ENCODE results near the gene CCDC120.

DNA sequence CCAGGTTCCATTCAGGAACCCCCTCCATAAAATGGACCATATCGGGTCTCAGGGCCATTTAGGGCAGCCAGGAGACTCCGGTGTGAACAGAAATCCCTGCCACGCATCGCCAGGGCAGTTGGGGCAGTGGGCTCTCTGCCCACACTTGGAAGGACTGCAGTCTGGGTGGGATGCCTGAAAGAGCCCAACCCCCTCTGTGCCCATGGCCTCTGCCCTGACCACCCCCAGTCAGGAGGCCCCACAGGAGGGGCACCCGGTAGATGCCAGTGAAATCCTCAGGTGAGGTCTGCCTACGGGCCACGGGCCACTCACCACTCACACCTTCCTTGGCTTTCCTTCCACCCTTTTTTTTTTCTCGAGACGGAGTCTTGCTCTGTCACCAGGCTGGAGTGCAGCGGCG lies 10.2 kb downstream of the CCDC120 start:
- TF ChIP-seq, protein P1, sequence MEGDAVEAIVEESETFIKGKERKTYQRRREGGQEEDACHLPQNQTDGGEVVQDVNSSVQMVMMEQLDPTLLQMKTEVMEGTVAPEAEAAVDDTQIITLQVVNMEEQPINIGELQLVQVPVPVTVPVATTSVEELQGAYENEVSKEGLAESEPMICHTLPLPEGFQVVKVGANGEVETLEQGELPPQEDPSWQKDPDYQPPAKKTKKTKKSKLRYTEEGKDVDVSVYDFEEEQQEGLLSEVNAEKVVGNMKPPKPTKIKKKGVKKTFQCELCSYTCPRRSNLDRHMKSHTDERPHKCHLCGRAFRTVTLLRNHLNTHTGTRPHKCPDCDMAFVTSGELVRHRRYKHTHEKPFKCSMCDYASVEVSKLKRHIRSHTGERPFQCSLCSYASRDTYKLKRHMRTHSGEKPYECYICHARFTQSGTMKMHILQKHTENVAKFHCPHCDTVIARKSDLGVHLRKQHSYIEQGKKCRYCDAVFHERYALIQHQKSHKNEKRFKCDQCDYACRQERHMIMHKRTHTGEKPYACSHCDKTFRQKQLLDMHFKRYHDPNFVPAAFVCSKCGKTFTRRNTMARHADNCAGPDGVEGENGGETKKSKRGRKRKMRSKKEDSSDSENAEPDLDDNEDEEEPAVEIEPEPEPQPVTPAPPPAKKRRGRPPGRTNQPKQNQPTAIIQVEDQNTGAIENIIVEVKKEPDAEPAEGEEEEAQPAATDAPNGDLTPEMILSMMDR (IDR thresholded peaks at IDR 0.05), result no peak
- TF ChIP-seq POLR2A (IDR thresholded peaks at IDR 0.05), result no peak
- no peak for TF ChIP-seq EP300 (IDR thresholded peaks at IDR 0.05; ENCODE audit: low read depth)
- no peak for TF ChIP-seq POLR2AphosphoS5 (IDR thresholded peaks at IDR 0.05)

All from transverse colon (tissue), 4 donors.